Transverse colon (tissue), 3 donors: Measurements from ENCODE around the gene PTPA.

Source experiments
- POLR2A ChIP-seq: fragments of 450-650 bp; IDR thresholded peaks from one replicate; pipeline ENCODE4 v1.6.1; 2016; ENCODE audit warnings: antibody characterized with exemption, mild to moderate bottlenecking, moderate library complexity
- TF ChIP-seq, protein P1 (sequence below), 5 experiments: fragments of 200-600 bp in 3 of 5; fragments of 450-650 bp in 2 of 5; sonication (generic) in 3 of 5; IDR thresholded peaks; 1 replicate in 2 of 5; 2 replicates in 3 of 5; pipeline ENCODE4 v1.5.1; 2016 to 2017; ENCODE audit warnings: antibody characterized with exemption in 5 of 5, inconsistent platforms in 3 of 5, mild to moderate bottlenecking in 2 of 5, moderate library complexity in 1 of 5

DNA sequence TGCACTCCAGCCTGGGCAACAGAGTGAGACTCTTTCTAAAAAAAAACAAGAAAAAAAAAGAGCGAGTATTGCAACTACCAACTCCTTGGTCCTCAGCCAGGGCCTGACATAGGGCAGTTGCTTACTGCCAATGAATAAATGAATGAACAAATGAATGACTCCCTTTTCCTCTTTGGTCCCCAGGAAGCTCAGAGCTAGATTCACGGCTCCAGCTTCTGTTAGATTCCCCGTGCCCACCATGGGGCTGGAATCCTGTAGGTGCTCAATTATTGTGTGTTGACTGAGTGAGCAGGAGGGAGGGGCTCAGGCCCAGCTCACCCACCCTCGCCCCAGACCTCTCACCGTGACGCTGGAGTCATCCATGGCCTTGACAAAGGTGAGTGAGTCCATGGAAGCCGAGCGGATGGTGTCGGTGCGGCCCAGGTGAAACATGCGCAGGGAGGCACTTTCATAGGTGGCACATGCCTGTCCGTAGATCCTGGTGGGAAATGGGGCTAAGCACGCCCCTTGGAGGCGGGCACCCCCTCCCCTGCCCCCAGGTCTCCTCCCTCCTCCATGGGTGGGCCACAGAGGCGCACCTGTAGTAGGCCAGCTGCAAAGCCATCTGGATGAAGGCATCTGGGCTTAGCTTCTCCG lies 13.4 kb upstream of the PTPA start:
- TF ChIP-seq, protein P1, sequence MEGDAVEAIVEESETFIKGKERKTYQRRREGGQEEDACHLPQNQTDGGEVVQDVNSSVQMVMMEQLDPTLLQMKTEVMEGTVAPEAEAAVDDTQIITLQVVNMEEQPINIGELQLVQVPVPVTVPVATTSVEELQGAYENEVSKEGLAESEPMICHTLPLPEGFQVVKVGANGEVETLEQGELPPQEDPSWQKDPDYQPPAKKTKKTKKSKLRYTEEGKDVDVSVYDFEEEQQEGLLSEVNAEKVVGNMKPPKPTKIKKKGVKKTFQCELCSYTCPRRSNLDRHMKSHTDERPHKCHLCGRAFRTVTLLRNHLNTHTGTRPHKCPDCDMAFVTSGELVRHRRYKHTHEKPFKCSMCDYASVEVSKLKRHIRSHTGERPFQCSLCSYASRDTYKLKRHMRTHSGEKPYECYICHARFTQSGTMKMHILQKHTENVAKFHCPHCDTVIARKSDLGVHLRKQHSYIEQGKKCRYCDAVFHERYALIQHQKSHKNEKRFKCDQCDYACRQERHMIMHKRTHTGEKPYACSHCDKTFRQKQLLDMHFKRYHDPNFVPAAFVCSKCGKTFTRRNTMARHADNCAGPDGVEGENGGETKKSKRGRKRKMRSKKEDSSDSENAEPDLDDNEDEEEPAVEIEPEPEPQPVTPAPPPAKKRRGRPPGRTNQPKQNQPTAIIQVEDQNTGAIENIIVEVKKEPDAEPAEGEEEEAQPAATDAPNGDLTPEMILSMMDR (IDR thresholded peaks at IDR 0.05): no peak
- TF ChIP-seq POLR2A: no peak
